ENCODE data around the gene IDUA. TPM values are rescaled to one million over a fixed set of nuclear protein-coding genes. Genes with fewer than 3 reads are reported as not detected.
"Not testable (repeated sequence)": the region's sequence is repeated elsewhere in the genome, so short reads cannot be mapped to it uniquely, and the experiment has no call there.

The IDUA gene
- total RNA-seq, 3 donors from 2014 or later = 29.7 to 45.7 (median 33.4) TPM

DNA sequence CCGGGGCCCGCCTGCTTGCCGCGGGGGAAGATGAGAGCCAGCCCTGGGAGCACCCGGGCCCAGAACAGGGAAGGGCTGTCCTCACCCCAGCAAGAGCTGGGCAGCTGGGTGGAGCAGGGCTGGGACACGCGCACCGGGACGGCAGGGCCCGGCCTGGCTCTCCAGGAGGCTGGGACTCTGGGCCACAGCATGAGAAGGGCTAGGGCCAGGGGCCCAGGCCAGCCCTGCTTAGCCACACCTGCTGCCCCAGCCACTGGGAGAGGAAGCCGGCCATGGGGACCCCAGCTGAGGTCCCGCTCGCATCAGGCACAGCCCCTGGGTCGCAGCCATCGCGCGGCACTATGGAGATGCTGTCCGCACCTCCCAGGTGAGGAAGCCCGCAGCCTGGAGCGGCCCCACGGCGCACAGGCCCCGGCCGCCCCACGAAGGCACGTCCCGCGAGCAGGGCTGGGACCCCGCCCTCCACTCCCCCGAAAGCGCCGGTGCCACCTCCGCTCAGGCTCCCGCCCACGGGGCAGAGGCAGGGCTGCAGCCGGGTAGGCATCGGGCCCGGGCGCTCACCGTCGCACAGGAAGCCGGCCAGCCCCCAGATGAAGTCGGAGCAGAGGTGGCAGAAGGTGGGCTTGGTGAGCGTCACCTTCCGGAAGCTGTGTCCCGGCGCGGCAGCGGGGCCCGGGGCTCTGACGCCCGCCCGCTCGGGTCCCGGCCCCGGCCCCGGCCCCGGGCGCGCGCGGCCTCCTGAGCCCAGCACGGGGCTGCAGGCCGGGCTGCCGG is 14.0 kb upstream of the IDUA start:
- peak; percentile 54 to 75 (median 75) for DNase-seq
- peaks cover 31% of the 10 kb centered on the region for H3K4me1 ChIP-seq (ENCODE audit: low read depth)
- H3K36me3 ChIP-seq (ENCODE audit: low read depth) = no peaks in the 10 kb centered on the region
- TF ChIP-seq, protein P1, sequence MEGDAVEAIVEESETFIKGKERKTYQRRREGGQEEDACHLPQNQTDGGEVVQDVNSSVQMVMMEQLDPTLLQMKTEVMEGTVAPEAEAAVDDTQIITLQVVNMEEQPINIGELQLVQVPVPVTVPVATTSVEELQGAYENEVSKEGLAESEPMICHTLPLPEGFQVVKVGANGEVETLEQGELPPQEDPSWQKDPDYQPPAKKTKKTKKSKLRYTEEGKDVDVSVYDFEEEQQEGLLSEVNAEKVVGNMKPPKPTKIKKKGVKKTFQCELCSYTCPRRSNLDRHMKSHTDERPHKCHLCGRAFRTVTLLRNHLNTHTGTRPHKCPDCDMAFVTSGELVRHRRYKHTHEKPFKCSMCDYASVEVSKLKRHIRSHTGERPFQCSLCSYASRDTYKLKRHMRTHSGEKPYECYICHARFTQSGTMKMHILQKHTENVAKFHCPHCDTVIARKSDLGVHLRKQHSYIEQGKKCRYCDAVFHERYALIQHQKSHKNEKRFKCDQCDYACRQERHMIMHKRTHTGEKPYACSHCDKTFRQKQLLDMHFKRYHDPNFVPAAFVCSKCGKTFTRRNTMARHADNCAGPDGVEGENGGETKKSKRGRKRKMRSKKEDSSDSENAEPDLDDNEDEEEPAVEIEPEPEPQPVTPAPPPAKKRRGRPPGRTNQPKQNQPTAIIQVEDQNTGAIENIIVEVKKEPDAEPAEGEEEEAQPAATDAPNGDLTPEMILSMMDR (IDR thresholded peaks at IDR 0.05) = no peak
- intact Hi-C loops (cut with DNase I, micrococcal nuclease) = no loop called here
- peak overlapping the region; percentile 72 for H3K4me3 ChIP-seq
- peak; percentile 47 for ATAC-seq
- no peaks in the 10 kb centered on the region for H3K9me3 ChIP-seq

DNA sequence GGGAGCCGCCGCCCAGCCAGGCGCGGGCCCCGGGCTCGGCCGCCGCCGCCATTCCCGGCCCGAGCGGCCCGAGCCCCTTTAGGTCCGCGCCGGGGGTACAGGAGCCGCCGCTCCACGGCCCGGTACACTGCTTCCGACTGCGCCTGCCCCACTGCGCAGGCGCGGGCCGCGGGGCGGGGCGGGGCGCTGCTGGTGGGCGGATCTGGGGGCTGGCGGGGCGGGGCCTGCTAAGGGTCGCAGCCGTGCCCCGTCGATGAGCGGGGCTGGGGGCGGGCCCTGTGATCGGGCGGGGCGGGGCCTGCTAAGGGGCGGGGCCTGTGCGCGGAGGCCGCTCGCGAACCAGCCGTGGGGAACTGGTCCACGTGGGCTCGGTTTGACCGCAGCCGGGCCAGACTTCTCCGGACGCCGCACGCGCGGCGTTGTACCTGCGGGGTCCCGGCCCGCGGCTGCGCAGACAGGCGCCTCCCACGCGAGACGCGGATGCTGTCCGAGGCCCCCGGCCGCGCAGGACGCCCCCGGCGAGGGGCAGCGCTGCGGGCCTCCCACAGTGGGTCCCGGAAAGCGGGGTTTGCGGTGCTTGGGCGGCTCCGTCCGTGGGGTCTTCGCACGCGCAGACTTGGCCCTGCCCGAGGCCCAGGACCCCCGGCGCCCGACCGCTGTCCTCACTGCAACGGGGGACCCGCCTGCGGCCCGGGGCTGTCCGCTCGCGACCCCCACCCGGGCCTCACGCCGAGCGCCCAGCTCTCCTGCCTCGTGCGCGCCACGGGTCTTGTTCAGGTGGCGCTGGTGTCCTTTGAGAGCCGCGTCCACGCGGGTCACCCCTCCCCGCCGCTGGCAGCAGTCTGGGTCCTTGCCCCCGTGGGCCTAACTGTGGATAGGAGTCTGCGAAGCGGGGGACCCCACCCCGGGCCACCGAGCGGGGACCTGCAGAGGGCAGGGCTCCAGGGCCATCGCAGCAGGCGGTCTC is 13.1 kb upstream of the IDUA start, which contains the start of gene DGKQ:
DGKQ (minus strand) TSS at position 139 of the 967 bp plus-strand sequence; CDS start at position 52, 87 bp downstream.
- Histone ChIP-seq H3K4me3 (peak within 1 kb of the TSS; percentile 72), H3K4me1 (ENCODE audit: low read depth) (peaks cover 31% of the 10 kb centered on the region), H3K36me3 (ENCODE audit: low read depth) (no peaks in the 10 kb centered on the region), H3K9me3 (no peaks in the 10 kb centered on the region)
- DNase-seq = peak; percentile 89 to 93 (median 90)
- intact Hi-C loops (cut with DNase I, micrococcal nuclease) = no loop called here
- peak; percentile 78 for ATAC-seq
- TF ChIP-seq, protein P1 (IDR thresholded peaks at IDR 0.05) = no peak

DNA sequence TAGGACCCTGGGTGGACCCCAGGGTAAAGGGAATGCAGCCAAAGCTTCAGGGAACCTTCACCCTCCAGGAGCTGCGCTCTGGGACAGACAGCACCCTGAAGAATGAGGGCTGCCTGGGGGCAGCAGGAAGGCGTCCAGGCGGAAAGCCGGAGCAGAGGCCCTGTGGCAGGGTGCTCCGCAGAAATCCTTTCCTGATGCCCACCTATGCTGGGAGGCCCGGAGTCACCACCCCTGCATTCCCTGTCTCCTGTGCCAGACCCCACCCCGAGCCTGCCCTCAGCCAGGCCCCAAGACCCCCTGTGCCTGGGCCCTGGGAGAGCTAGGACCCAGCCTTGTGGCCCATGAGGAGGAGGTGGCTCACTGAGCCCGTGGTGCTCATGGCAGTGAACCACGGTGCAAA is 12.2 kb upstream of the IDUA start:
- intact Hi-C loops (cut with DNase I, micrococcal nuclease) = no loop called here
- Histone ChIP-seq H3K36me3 (ENCODE audit: low read depth) (no peaks in the 10 kb centered on the region), H3K9me3 (no peaks in the 10 kb centered on the region), H3K4me1 (ENCODE audit: low read depth) (peaks cover 28% of the 10 kb centered on the region), H3K4me3 (no peak overlapping the region)
- ATAC-seq = no peak
- TF ChIP-seq, protein P1 (IDR thresholded peaks at IDR 0.05) = no peak
- no peak for DNase-seq

GRCh38 chr4:976016-976415 is 10.8 kb upstream of the IDUA start:
- ATAC-seq = not testable (repeated sequence)

DNA sequence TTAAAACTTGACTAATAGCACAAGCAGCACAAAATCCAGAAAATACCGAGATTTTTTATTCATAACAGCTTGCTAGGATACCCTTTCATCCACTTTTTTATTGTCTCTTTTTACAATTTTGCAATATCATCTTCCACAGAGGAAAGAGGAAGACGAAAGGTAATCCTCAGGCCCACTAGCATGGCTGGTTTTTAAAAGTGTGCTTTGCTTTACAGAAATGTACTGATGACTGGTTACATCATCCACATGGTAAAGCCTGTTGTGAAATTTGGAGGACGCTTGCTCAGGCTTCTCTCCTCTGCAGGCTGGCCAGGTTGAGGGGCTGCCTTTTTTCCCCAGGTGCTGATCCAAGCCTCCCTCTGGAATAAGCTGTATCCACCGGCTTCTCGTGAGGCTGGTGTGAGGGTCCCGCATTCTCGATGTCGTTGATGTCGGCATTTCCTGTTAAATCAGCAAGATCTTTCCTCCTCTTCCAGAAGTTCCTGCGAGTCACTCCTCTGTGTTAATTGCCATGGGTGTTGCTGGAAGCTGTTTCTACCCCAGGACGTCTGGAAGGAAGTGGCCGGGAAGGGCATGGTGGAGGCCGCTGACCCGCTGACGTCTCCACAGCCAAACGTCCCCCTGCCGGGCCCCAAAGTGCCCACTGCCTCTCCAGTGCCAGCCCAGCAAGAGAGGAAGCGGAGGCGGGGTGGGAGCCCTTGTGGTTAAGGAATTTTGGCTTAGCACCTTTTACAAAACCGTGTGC is 7.7 kb upstream of the IDUA start:
- TF ChIP-seq, protein P1 (IDR thresholded peaks at IDR 0.05) = no peak
- Histone ChIP-seq H3K4me1 (ENCODE audit: low read depth) (no peaks in the 10 kb centered on the region), H3K4me3 (no peak overlapping the region), H3K36me3 (ENCODE audit: low read depth) (no peaks in the 10 kb centered on the region), H3K9me3 (no peaks in the 10 kb centered on the region)
- ATAC-seq (no peak), DNase-seq (no peak)
- intact Hi-C loops (cut with DNase I, micrococcal nuclease) = no loop called here

More at GRCh38 chr4:976016-976415, 10.8 kb upstream of the IDUA start:
- H3K4me1 ChIP-seq (ENCODE audit: low read depth) = peaks cover 17% of the 10 kb centered on the region
- H3K9me3 ChIP-seq; intact Hi-C loops (cut with DNase I, micrococcal nuclease); H3K4me3 ChIP-seq; DNase-seq; H3K36me3 ChIP-seq (ENCODE audit: low read depth): not testable (repeated sequence)
